ENCODE measurements around the gene BIN2.
"Not testable (repeated sequence)": the region's sequence is repeated elsewhere in the genome, so short reads cannot be mapped to it uniquely, and the experiment has no call there.

Gene BIN2

DNA sequence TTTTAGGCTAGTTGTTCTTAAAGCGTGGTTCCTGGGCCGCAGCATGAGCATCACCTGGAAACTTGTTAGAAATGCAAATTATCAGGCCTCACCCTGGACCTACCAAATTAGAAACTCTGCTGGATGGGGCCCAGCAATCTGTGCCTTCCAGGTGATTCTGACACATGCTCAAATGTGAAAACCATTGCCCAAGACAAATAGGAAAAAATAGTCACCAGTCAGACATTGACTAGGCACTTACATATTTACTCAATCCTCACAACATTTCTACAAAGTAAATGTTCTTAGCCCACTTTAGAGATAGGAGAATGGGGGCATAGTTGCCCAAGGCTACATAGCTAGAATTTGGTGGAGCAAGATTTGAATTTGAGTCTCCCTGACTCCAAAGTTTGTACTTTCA, 19.2 kb upstream of the BIN2 start:
- no peak for DNase-seq

DNA sequence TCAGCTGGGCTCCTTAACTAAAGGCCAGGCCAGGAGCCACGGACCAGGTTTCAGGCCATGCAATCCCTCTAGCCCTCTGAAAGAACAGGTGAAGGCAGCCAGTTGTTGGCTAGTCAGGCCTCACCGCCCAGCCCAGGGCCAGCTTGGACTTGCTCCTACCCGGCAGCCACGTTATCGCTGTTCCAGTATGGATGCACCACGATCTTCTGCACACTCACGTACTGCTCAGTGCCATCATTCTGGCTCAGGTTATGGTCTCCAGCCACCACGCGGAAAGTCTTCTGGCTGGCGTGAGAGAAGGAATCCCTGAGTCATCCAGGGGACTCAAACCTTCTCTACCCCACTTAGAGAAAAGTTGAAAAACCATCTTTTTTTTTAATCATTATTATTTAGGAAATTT, 18.4 kb upstream of the BIN2 start:
- DNase-seq, result no peak

GRCh38 chr12:51341251-51342007, 17.5 kb upstream of the BIN2 start:
- DNase-seq, result peak; percentile 63

GRCh38 chr12:51339750-51340149, 15.8 kb upstream of the BIN2 start:
- DNase-seq, result no peak

DNA sequence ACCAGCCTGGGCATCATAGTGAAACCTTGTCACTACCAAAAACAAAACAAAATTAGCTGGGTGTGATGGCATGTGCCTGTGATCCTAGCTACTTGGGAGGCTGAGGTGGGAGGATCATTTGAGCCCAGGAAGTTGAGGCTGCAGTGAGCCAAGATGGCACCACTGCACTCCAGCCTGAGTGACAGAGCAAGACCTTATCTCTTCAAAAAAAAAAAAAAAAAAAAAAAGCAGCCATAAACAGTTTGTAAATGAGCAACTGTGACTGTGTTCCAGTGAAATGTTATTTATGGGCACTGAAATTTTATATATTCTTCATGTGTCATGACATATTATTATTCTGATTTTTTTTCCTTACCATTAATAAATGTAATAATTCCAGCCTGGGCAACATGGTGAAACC, 13.4 kb upstream of the BIN2 start:
- not testable (repeated sequence) for DNase-seq

DNA sequence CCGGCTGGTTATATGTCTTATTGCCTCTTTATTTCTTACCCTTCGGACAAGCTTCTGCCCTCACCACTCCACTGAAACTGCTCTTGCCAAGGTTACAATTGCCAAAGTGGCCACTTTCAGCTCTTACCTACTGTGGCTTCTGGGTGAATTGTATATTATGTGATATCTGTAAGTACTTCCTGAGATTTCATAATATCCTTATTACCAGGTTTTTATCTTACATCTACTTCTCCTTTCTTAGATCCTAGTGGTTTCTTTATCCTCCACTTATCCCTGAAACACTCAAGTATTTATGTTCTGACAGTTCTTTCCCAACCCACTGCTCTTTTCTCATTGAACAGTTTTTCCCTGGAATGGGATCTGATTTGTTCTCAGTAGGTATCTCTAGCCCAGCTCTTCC, 12.0 kb upstream of the BIN2 start:
- no peak for DNase-seq

DNA sequence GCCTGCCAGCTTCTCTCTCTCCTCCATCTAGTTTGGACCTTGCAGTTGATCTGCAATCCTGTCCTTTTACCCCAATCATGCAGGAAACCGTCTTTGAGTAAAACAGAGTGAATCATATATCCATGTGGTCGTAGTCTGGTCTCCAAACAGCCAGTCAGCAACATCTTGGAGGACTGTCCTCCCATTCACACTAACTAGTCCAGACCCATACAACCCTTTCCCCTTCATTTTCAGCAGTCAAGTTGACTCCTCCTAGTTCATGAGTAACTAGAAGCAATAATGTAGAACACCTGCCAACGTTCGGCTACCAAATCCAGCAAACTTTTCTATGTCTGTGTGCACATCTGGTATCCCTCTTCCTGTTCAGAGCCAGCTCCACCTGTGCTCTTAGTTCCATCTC, 10.8 kb upstream of the BIN2 start:
- no peak for DNase-seq

- DNase-seq, result no peak
Measured at GRCh38 chr12:51333536-51333935, 9.6 kb upstream of the BIN2 start.

DNA sequence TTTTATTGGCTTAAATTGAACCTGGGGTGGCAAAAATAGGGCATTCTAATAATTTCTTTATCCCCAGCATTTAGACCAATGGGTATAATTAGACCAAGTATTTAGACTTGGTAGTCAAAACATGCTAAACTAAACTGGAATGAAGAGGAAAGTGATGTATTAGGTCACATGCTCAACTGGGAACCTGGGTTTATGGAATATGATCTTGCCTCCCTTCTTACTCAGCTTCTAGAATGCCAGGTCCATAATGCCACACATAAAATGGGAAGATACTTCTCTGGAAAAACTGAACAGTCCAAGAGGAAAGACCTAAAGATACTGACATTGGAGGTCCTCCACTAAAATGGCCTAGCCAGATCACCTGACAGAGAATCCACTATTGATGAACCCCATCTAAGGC, 6.2 kb upstream of the BIN2 start:
- DNase-seq, result no peak

DNA sequence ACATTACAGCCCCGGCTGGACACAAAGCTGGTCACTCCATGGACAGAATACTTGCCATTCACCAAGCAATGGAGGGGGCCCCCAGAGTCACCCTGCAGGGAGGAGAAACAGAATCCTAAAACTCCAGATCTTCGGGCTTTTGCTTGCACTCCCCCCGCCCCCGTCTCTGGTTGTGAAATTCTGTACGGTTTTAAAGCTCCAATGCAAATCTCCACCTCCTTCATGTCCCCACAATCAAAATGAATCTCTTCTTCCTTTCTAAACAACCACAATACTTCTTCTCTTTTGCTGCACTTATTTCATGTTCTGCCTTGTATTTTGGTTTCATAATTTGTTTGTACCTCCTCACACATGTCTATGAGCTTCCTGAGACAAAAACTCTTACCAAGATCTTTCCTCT, 5.8 kb upstream of the BIN2 start:
- DNase-seq, result no peak

DNA sequence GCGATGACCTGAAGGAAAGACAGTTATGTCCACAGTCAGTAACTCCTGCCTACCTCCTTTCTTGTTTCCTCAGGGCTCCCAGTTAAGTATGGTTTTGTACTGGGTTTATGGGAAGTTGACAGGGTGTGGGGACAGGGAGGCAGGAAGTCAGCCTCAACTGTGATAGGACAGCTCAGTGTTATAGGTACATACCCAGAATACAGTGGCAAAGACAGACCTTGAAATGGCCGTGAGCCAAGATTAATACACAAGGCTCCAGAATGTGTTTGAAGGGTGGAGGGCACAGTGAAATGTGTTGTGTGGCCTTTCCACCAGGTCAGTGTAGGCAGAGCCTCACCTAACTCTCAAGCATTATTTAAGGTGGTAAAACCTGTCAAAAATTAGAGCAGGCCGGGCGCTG, 4.6 kb upstream of the BIN2 start:
- no peak for DNase-seq

GRCh38 chr12:51326698-51327439, 2.9 kb upstream of the BIN2 start:
- DNase-seq, result no peak

DNA sequence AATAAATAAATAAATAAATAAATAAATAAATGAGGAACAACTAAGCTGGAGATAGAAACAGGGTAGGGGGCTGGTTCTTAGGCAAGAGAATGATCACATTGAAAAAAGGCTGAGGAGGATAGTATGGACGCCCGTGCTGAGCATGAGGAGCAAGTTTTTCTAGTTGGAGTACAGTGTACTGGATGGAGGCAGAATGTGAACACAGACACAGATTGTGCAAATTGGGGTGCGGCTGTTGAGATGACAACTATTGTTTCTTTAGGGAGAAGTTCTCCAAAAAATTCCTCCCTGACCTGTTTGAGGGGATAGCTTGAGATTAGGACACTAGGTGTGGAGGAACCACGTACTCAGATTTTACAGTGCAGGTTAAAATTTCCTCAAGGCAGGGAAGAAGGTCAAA, 979 bp upstream of the BIN2 start:
- DNase-seq, result no peak

DNA sequence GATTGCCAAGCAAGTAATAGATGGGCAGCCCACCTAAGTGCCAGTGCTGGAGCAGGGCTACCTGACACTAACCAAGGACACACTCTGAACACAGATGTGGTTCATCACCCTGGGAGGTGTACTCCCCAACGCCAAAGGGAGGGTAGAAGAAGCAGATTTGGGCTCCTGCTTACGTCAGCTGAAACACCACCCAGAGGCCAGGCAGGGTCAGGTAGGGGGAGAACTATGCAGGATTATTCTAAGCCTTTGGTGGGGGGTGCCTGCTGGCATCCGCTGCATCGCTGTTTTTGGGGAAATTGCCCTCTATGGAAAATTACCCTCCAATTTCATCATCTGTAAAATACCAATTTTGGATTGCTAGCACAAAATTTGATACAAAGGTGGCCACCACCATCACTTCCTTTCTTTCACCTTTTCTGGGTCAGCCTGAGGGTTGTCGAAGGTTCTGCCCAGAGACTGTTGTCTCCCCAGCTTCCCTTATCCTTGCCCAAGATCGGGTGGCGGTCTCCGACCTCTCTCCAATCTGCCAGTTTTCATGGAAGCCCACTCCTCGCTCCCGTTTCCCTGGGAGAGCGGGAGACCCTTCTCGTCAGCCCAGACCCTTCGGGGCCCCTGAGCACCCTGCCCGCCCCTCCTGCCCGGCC, 535 bp downstream of the BIN2 start:
- no peak for DNase-seq

DNA sequence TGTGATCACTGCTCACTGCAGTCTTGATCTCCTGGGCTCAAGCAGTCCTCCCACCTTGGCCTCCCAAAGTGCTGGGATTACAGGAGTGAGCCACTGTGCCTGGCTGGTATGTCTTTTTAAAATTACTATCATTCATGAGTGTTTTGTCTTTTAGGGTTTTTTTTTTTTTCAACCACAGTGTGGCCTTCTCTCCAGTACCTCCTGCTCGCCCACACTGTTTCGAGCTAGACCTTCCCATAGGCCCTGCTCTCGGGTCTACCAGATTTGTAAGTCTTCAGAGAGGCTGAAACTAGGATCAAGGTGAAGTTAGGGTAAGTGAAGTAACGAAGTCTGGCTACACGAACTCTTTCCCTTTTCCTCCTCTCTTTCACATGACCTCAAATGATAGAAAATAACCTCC, 1.5 kb downstream of the BIN2 start:
- no peak for DNase-seq

DNA sequence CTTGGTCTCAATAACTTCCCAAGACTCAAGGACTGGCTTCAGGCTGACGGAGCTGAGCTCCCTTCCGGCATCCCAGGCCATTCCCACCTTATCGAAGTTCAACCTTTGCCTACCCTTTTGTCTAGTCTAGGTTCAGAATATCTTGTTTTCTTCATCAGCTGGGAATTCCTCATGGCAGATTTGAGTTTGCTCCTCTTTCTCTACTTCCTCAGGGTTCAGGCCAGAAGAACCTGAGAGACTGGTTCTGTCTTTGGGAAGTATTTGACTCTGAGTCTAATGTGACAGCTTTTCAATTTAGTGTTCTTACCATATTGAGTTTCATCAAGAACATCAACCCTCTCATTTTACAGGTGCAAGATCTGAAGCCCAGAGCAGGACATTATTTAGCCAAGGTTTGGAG, 2.1 kb downstream of the BIN2 start:
- no peak for DNase-seq

- DNase-seq, result no peak
Measured at GRCh38 chr12:51320695-51321320, 3.2 kb downstream of the BIN2 start.

DNA sequence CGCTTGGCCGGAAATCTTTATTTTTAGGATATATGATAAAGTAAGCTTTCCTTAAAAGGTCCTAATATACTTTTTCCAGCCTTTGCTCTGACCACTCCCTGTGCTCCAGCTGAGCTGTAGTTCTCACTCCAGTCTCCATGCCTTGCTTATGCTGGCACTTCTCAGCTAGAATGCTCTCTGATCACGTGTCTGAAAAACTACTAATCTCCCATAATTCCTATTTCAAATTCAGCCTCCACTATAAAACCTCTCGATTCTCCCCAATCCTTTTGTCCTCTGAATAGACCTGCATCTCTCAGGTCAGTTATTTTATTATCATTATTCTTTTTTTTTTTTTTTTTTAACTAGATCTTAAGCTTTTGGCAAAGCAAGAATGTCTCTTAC, 3.7 kb downstream of the BIN2 start:
- DNase-seq, result no peak

- DNase-seq, result no peak
Measured at GRCh38 chr12:51318846-51319599, 5.0 kb downstream of the BIN2 start.

DNA sequence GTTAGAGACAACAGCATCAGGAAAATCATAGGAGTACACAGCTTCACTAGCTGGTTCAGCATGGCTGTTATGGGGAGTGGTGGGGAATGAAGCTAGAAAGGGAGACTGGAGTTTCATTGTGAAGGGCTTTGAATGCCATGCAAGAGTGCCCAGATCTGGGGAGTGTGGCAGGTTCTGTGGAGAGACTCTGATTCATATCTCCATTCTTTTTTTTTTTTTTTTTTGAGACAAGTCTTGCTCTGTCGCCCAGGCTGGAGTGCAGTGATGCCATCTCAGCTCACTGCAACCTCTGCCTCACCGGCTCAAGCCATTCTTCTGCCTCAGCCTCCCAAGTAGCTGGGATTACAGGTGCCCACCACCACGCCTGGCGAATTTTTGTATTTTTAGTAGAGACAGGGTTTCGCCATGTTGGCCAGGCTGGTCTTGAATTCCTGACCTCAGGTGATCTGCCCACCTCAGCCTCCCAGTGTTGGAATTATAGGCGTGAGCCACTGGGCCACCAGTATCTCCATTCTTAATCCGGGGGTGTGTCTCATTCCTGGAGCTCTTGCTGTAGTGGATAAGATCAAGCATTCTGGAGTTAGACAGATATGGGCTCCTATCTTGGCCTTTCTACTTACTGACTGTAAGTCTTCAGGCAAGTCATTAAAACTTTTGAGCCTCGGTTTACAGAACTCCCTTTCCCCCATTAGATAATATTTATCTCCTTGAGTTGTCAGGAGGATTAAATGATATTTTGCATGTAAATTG, 5.7 kb downstream of the BIN2 start:
- not testable (repeated sequence) for DNase-seq

DNA sequence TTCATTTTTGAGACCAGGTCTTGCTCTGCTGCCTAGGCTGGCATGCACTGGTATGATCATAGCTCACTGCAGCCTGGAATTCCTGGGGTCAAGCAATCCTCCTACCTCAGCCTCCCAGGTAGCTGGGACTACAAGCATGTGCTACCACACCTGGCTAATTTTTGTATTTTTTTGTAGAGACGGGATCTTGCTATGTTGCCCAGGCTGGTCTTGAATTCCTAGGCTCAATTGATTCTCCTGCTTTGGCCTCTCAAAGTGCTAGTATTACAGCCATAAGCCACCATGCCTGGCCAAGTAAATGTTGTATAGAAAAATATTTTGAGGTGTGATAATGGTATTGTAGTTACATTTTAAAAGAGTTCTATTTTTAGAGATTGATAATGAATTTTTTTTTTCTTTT, 12.6 kb downstream of the BIN2 start:
- no peak for DNase-seq
